Kidney (tissue), 14 donors: ENCODE measurements around the gene SPEM3. TPM values are rescaled to one million over a fixed set of nuclear protein-coding genes. Genes with fewer than 3 reads are reported as not detected.

Experiments used
- DNase-seq, 5 donors: peaks; one replicate each; pipeline ENCODE4 v3.0.0-alpha.2; 2013 to 2020
- FAIRE-seq: peaks from 2 replicates; lab custom pipeline; 2012; peaks lifted over from hg19 to GRCh38; lab: Jason Lieb, UNC
- H3K27ac ChIP-seq, 2 donors: one replicate each; pipeline ENCODE4 v1.7.0; 2013; ENCODE audit warnings: low read depth in 2 of 2, low read length in 2 of 2, inconsistent platforms in 1 of 2
- H3K27me3 ChIP-seq: one replicate; pipeline ENCODE4 v1.7.1; 2013; ENCODE audit warnings: low read length, inconsistent platforms; ENCODE audit not compliant: control insufficient read depth, insufficient read depth
- H3K36me3 ChIP-seq, 3 donors: one replicate each; pipeline versions ENCODE4 v1.7.0 to v1.7.1; 2013; ENCODE audit warnings: low read length in 3 of 3, control low read depth in 1 of 3, inconsistent platforms in 1 of 3; ENCODE audit not compliant: insufficient read depth in 3 of 3, control insufficient read depth in 2 of 3
- H3K4me1 ChIP-seq, 3 donors: one replicate each; pipeline versions ENCODE4 v1.7.0 to v1.7.1; 2013; ENCODE audit warnings: low read length in 3 of 3, inconsistent platforms in 1 of 3, low read depth in 1 of 3; ENCODE audit not compliant: control insufficient read depth in 2 of 3, insufficient read depth in 2 of 3
- H3K4me3 ChIP-seq, 3 donors: one replicate each; pipeline versions ENCODE4 v1.7.0 to v1.8.1; 2013; ENCODE audit warnings: low read length in 3 of 3, control low read depth in 1 of 3, inconsistent platforms in 1 of 3
- H3K9ac ChIP-seq, 3 donors: one replicate each; pipeline versions ENCODE4 v1.7.0 to v1.7.1; 2013; ENCODE audit warnings: low read length in 3 of 3, control low read depth in 1 of 3, inconsistent platforms in 1 of 3
- H3K9me3 ChIP-seq, 3 donors: one replicate each; pipeline versions ENCODE4 v1.7.0 to v1.7.1; 2013; ENCODE audit warnings: low read length in 3 of 3, control low read depth in 1 of 3, inconsistent platforms in 1 of 3; ENCODE audit not compliant: control insufficient read depth in 2 of 3, insufficient read depth in 1 of 3
- CTCF ChIP-seq: IDR thresholded peaks from 3 replicates; pipeline ENCODE4 v1.5.1; 2012; ENCODE audit warnings: mild to moderate bottlenecking, moderate library complexity, borderline replicate concordance; ENCODE audit not compliant: insufficient read depth; ENCODE audit errors: extremely low read depth
- intact Hi-C: fragments of 100-400 bp; cut with DNase I; formaldehyde crosslinking; loops from one replicate; pipeline ENCODE4 v1.11.1; 2022
- polyA plus RNA-seq: library from polyadenylated mRNA; stranded (reverse); fragments of 350-450 nt; fragmentation: Illumina TruSeq; extraction: RNeasy Lipid Tissue Mini Kit (QIAGEN cat#74804); gene quantifications from one replicate; pipeline ENCODE4 v1.2.3, GENCODE V29; 2014; ENCODE audit warnings: low read depth, low replicate concordance; ENCODE audit not compliant: insufficient read depth
- total RNA-seq: library from RNA; stranded (reverse); fragmentation: NEBNext Ultra II Directional; extraction: Animal tissue kit (Norgen Biotek cat#: 25700); gene quantifications from one replicate; pipeline ENCODE4 v1.2.1, GENCODE V29; 2021
- donor health status: control.
- donor health status: control.
- donor health status: control.
- donor health status: control.
- donor health status: control.
- donor health status: DM: yes; HTN: yes; CAD: no.
- donor health status: Normal renal cell carcinoma (clear cell type).

The SPEM3 gene
- total and polyA plus RNA-seq, 2 donors from 2014 or later: not detected

GRCh38 chr17:7393613-7394451, 34.8 kb upstream of the SPEM3 start:
- peaks cover 0 to 8% (median 0%) of the 10 kb centered on the region in 3 donors for H3K4me1 ChIP-seq
- H3K9me3 ChIP-seq: no peaks in the 10 kb centered on the region
- H3K4me3 ChIP-seq: peak overlapping the region; percentile 75 to 82 (median 75)
- H3K27me3 ChIP-seq: no peaks in the 10 kb centered on the region
- FAIRE-seq: no peak
- intact Hi-C loops: no loop called here
- peak overlapping the region; percentile 90 to 91 for H3K27ac ChIP-seq
- peak overlapping the region; percentile 49 to 87 (median 84) for H3K9ac ChIP-seq
- peak; percentile 42 to 79 (median 74) for DNase-seq
- no peak for TF ChIP-seq CTCF
- peaks cover 3% of the 10 kb centered on the region in 3 donors for H3K36me3 ChIP-seq

- TF ChIP-seq CTCF: peak; percentile 22
- peaks cover 0 to 8% (median 0%) of the 10 kb centered on the region in 3 donors for H3K4me1 ChIP-seq
- H3K27ac ChIP-seq: peak within 1 kb of the TSS; percentile 90 to 91
- no peaks in the 10 kb centered on the region for H3K9me3 ChIP-seq
- H3K9ac ChIP-seq: peak within 1 kb of the TSS; percentile 49 to 94 (median 87)
- FAIRE-seq (no peak), DNase-seq (peak; percentile 90 to 96 (median 94))
- no peaks in the 10 kb centered on the region for H3K27me3 ChIP-seq
- intact Hi-C loops: no loop called here
- peaks cover 0 to 3% (median 0%) of the 10 kb centered on the region in 3 donors for H3K36me3 ChIP-seq
- peak within 1 kb of the TSS; percentile 75 to 82 (median 75) for H3K4me3 ChIP-seq
These were observed 34.0 kb upstream of the SPEM3 start, which contains the start of gene PLSCR3 for GRCh38 chr17:7394452-7395191. PLSCR3 (minus strand) TSS chr17:7394525; CDS start chr17:7394110, 415 bp downstream.

GRCh38 chr17:7396147-7396546, 32.5 kb upstream of the SPEM3 start:
- DNase-seq: peak in 1 of 5 donors; percentile 42
- no peak for TF ChIP-seq CTCF
- Histone ChIP-seq H3K27me3 (no peaks in the 10 kb centered on the region), H3K4me3 (no peak overlapping the region), H3K36me3 (peaks cover 0 to 3% (median 0%) of the 10 kb centered on the region in 3 donors), H3K27ac (no peak overlapping the region), H3K9me3 (no peaks in the 10 kb centered on the region), H3K9ac (no peak overlapping the region), H3K4me1 (peaks cover 0 to 8% (median 0%) of the 10 kb centered on the region in 3 donors)
- FAIRE-seq: no peak
- intact Hi-C loops: no loop called here
